IPS-18c (cell line): ENCODE measurements around the gene ELN.
A peak's percentile ranks its signal among the peaks of the same experiment; 100 is the strongest.

ENCODE experiments used
- H3K4me3 ChIP-seq: 2 replicates; pipeline ENCODE4 v1.7.0; 2013; ENCODE audit warnings: low read depth, mild to moderate bottlenecking, low read length, moderate library complexity; ENCODE audit not compliant: insufficient read depth
- H3K9me3 ChIP-seq: one replicate; pipeline ENCODE4 v1.6.1; 2013; ENCODE audit warnings: mild to moderate bottlenecking, low read length, moderate library complexity; ENCODE audit not compliant: control insufficient read depth, insufficient read depth

The ELN gene

DNA sequence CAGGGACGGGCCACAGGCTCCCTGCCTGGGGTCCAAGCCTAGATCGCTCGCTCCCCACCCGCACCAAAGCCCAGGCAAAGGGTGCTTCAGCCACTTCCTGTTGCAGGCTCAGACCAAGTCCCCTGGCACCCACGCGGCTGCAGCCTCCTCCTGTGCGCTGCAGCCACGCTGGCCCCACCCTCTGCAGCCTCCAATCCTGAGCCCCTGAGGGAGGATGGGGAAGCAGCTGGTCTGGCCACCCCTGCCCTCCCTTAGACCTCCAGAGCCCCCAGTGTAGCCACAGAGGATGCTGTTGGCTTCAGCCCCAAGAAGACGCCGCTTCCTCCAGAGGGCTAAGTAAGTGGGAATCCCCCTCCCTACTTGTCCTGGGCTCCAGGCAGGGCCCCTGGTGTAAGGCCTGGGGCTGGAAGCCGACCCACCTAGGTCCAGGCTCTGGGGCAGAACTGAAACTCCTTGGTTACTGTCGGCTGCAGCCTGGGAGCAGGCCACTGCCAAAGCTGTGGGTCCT, 65.0 kb downstream of the ELN start:
- H3K4me3 ChIP-seq, result no peak overlapping the region; the same call in 1 of the 2 replicates
- peaks cover 5% of the 10 kb centered on the region for H3K9me3 ChIP-seq

GRCh38 chr7:74093671-74094223, 65.8 kb downstream of the ELN start:
- Histone ChIP-seq H3K4me3 (no peak overlapping the region; the same call in 1 of the 2 replicates), H3K9me3 (peaks cover 5% of the 10 kb centered on the region)

- peak overlapping the region; percentile 38 for H3K4me3 ChIP-seq
- peaks cover 5% of the 10 kb centered on the region for H3K9me3 ChIP-seq
Measured at GRCh38 chr7:74094224-74095101, 66.5 kb downstream of the ELN start.

- Histone ChIP-seq H3K4me3 (no peak overlapping the region), H3K9me3 (peaks cover 5% of the 10 kb centered on the region)
Measured at GRCh38 chr7:74095135-74095534, 67.2 kb downstream of the ELN start.

GRCh38 chr7:74097937-74098614, 70.1 kb downstream of the ELN start:
- Histone ChIP-seq H3K4me3 (no peak overlapping the region), H3K9me3 (peaks cover 3% of the 10 kb centered on the region)

- H3K4me3 ChIP-seq, result no peak overlapping the region
- peaks cover 3% of the 10 kb centered on the region for H3K9me3 ChIP-seq
Measured at GRCh38 chr7:74099031-74099430, 71.1 kb downstream of the ELN start.

GRCh38 chr7:74101061-74101681, 73.2 kb downstream of the ELN start:
- peaks cover 3% of the 10 kb centered on the region for H3K9me3 ChIP-seq
- no peak overlapping the region for H3K4me3 ChIP-seq

- no peak overlapping the region for H3K4me3 ChIP-seq
- no peaks in the 10 kb centered on the region for H3K9me3 ChIP-seq
Measured at GRCh38 chr7:74103219-74103772, 75.3 kb downstream of the ELN start.

GRCh38 chr7:74104702-74105101, 76.7 kb downstream of the ELN start:
- Histone ChIP-seq H3K4me3 (no peak overlapping the region), H3K9me3 (no peaks in the 10 kb centered on the region)

DNA sequence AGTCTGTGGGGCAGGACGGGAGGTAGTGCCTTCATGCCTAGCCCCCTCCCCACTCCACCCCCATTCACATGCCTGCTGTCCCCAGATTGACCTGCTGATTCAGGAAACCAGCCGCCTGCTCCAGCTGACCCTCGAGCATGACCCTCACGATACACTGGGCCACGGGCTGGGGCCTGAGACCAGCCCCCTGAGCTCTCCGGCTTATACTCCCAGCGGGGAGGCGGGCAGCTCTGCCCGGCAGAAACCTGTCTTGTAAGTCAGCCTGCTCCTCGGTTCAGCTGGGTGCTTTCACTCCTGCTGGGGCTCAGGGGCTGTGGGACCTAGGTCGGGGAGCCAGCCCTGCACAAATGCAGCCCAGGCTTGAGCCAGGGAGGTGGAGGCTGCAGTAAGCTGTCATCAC, 78.0 kb downstream of the ELN start:
- H3K9me3 ChIP-seq, result no peaks in the 10 kb centered on the region
- H3K4me3 ChIP-seq, result no peak overlapping the region

GRCh38 chr7:74106846-74107245, 78.9 kb downstream of the ELN start:
- Histone ChIP-seq H3K9me3 (no peaks in the 10 kb centered on the region), H3K4me3 (no peak overlapping the region)

GRCh38 chr7:74115326-74115725, 87.4 kb downstream of the ELN start:
- no peaks in the 10 kb centered on the region for H3K9me3 ChIP-seq
- no peak overlapping the region for H3K4me3 ChIP-seq

DNA sequence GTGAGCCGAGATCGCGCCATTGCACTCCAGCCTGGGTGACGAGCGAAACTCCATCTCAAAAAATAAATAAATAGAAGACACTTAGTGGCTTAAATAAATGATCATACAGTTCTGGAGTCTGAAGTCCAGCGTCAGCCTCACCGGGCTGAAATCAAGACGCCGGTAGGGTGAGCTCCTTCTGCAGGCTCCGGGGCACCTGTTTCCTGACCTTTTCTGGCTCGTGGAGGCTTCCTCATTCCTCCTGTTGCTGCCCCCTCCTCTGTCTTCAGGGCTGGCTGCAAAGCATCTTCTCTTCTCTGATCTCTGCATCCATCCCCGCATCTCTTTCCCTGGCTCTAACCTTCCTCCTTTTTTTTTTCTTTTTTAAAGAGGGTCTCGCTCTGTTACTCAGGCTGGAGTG, 88.4 kb downstream of the ELN start:
- no peaks in the 10 kb centered on the region for H3K9me3 ChIP-seq
- no peak overlapping the region for H3K4me3 ChIP-seq
